HG03354 (cell line): ENCODE measurements around the gene ASIC2.

Experiments used
- ATAC-seq: cut with Tn5 transposase; IDR thresholded peaks from one replicate; pipeline ENCODE4 v1.9.1; 2021; ENCODE audit warnings: mild to moderate bottlenecking; ENCODE audit not compliant: unreplicated experiment, poor library complexity, severe bottlenecking

Gene ASIC2

GRCh38 chr17:33050611-33051140 is 242.4 kb downstream of the ASIC2 start:
- no peak for ATAC-seq

GRCh38 chr17:33049781-33050414 is 243.2 kb downstream of the ASIC2 start:
- ATAC-seq, result no peak

- ATAC-seq, result no peak
Measured at GRCh38 chr17:33046361-33047255, 246.5 kb downstream of the ASIC2 start.

GRCh38 chr17:33045216-33045615 is 247.9 kb downstream of the ASIC2 start:
- ATAC-seq, result no peak

- no peak for ATAC-seq
Measured at GRCh38 chr17:33044771-33045170, 248.3 kb downstream of the ASIC2 start.

GRCh38 chr17:33040461-33040860 is 252.6 kb downstream of the ASIC2 start:
- no peak for ATAC-seq

- no peak for ATAC-seq
Measured at GRCh38 chr17:33039874-33040273, 253.2 kb downstream of the ASIC2 start.

- ATAC-seq, result no peak
Measured at GRCh38 chr17:33038740-33039139, 254.4 kb downstream of the ASIC2 start.

GRCh38 chr17:33033176-33033575 is 259.9 kb downstream of the ASIC2 start:
- ATAC-seq, result no peak

- ATAC-seq, result no peak
Measured at GRCh38 chr17:33028778-33029177, 264.3 kb downstream of the ASIC2 start.

GRCh38 chr17:33028061-33028460 is 265.0 kb downstream of the ASIC2 start:
- ATAC-seq, result no peak

GRCh38 chr17:33024688-33025486 is 268.2 kb downstream of the ASIC2 start:
- ATAC-seq, result no peak

- no peak for ATAC-seq
Measured at GRCh38 chr17:33023790-33024189, 269.3 kb downstream of the ASIC2 start.

GRCh38 chr17:33021731-33022408 is 271.2 kb downstream of the ASIC2 start:
- no peak for ATAC-seq

GRCh38 chr17:33019161-33019890 is 273.8 kb downstream of the ASIC2 start:
- ATAC-seq, result no peak

- ATAC-seq, result no peak
Measured at GRCh38 chr17:33017366-33017765, 275.7 kb downstream of the ASIC2 start.

- no peak for ATAC-seq
Measured at GRCh38 chr17:33016920-33017319, 276.2 kb downstream of the ASIC2 start.

- no peak for ATAC-seq
Measured at GRCh38 chr17:33015716-33016346, 277.3 kb downstream of the ASIC2 start.

GRCh38 chr17:33014751-33015150 is 278.3 kb downstream of the ASIC2 start:
- no peak for ATAC-seq
